ENCODE results near the gene SHE. TPM values are rescaled to one million over a fixed set of nuclear protein-coding genes. Genes with fewer than 3 reads are reported as not detected.
A peak's percentile ranks its signal among the peaks of the same experiment; 100 is the strongest.

The SHE gene
- total and polyA plus RNA-seq, 10 of the 15 experiments (the other 5 are each of a cell fraction or from before 2014, with no cell fraction given): under 0.01 to 0.05 (median 0.03) TPM; not detected in 3

GRCh38 chr1:154443274-154444013 is 58.8 kb downstream of the SHE start:
- FAIRE-seq: no peak
- Histone ChIP-seq H3K4me2 (ENCODE audit: control insufficient read depth, insufficient read depth) (no peak overlapping the region), H3K27ac (ENCODE audit: control insufficient read depth, insufficient read depth) (no peak overlapping the region), H3K36me3 (ENCODE audit: control insufficient read depth in 2 of 2, insufficient read depth in 2 of 2, low read length in 1 of 2) (no peaks in the 10 kb centered on the region), H3K79me2 (ENCODE audit: control insufficient read depth, insufficient read depth, low read length) (no peaks in the 10 kb centered on the region), H3K27me3 (replicated peaks in 1 of 2; ENCODE audit: control insufficient read depth in 2 of 2, insufficient read depth in 2 of 2, low read length in 1 of 2) (no peaks in the 10 kb centered on the region), H2AFZ (ENCODE audit: control insufficient read depth, low read depth, low read length) (no peak overlapping the region), H3K4me1 (ENCODE audit: control insufficient read depth, insufficient read depth, low read length) (peaks cover 43% of the 10 kb centered on the region), H3K9me3 (replicated peaks; ENCODE audit: control insufficient read depth, insufficient read depth, low read length) (no peaks in the 10 kb centered on the region; the same call in 1 of the 3 replicates), H3K9ac (ENCODE audit: control insufficient read depth, insufficient read depth, low read length) (no peak overlapping the region), H3K4me3 (no peak overlapping the region), H4K20me1 (ENCODE audit: control insufficient read depth, insufficient read depth) (no peaks in the 10 kb centered on the region; the same call in 1 of the 2 replicates)
- ATAC-seq: no peak
- WGBS (ENCODE audit: insufficient coverage, insufficient replicate concordance, low lambda C conversion rate, missing lambda C conversion rate): 80% methylated on average over 8 of the region's 8 CpGs
- ChIA-PET POLR2A (interaction anchor here (0.5 to 2.2 kb wide), 3 partner anchors 18 to 53 kb away, joined by 3 to 6 read pairs (median 4); no protein-coding TSS in a partner anchor), CTCF (interaction anchor here (0.7 to 7.4 kb wide), 20 partner anchors 11 to 483 kb away, joined by 3 to 67 read pairs (median 5); no protein-coding TSS in a partner anchor), SMC1A (ENCODE audit: uncharacterized antibody, unreplicated experiment) (interaction anchor here (1.2 to 6.3 kb wide), 6 partner anchors 15 to 45 kb away, joined by 3 to 89 read pairs (median 6); no protein-coding TSS in a partner anchor), RAD21 (ENCODE audit: unreplicated experiment) (interaction anchor here (0.7 to 8.6 kb wide), 4 partner anchors 10 to 34 kb away, joined by 3 to 80 read pairs (median 5); no protein-coding TSS in a partner anchor)
- DNase-seq (ENCODE audit: low read depth, low spot score): no peak
- no peak for TF ChIP-seq REST (IDR thresholded peaks at IDR 0.05; ENCODE audit: low read depth, low read length)
- peak; percentile 72; the same call in 1 of the 2 replicates for TF ChIP-seq HSF1 (IDR thresholded peaks at IDR 0.05; ENCODE audit: low read depth, low read length)
- intact Hi-C loops (cut with micrococcal nuclease; ENCODE audit: unreplicated experiment): loop anchor here (2.0 to 5.0 kb wide), 3 partner anchors 23 to 116 kb away; partner anchors contain the start of gene ATP8B2
- in situ Hi-C loops (cut with MboI): no loop called here
- BruUV-seq (replicated peaks): no TSS peak

Measured in GM12878 (cell line).